Right lobe of liver (tissue), 4 donors: ENCODE results near the gene RNF215.

ENCODE experiments used
- CTCF ChIP-seq, 4 donors: fragments of 200-600 bp in 3 of 4; fragments of 450-650 bp in 1 of 4; IDR thresholded peaks; one replicate each; pipeline versions ENCODE4 v1.5.1 to v1.8.0; 2016 to 2022; ENCODE audit warnings: antibody characterized with exemption in 4 of 4, mild to moderate bottlenecking in 2 of 4
- POLR2A ChIP-seq: fragments of 450-650 bp; IDR thresholded peaks from one replicate; pipeline ENCODE4 v1.6.1; 2017; ENCODE audit warnings: antibody characterized with exemption, mild to moderate bottlenecking
- donor health status: DM: no; HTN: no; CAD: no.
- donor health status: DM: no; HTN: no; CAD: no.
- donor health status: DM: no; HTN: yes; CAD: no.

- peak; percentile 95 for TF ChIP-seq POLR2A
- peak in 1 of 4 donors; percentile 27 for TF ChIP-seq CTCF (IDR thresholded peaks at IDR 0.05)
Observed at GRCh38 chr22:30356449-30357235, 30.6 kb downstream of the RNF215 start, which contains the start of the genes CCDC157 and SF3A1.
